RWPE1 (cell line): Measurements from ENCODE around the gene CFAP61.

Experiments
- CTCF ChIA-PET: fragments of 350-600 bp; sonication (Branson Sonifier 250); formaldehyde crosslinking; extraction: SDS; loops from one replicate; lab custom pipeline; 2021; lab: Yijun Ruan, JAX
- POLR2A ChIA-PET: fragments of 400-600 bp; formaldehyde crosslinking; extraction: SDS; loops from one replicate; lab custom pipeline; 2020; ENCODE audit warnings: antibody characterized with exemption; ENCODE audit not compliant: low non-redundant PET; lab: Yijun Ruan, JAX
- DNase-seq: peaks from one replicate; pipeline ENCODE4 v3.0.0; 2012; ENCODE audit warnings: low spot score
- H3K27ac ChIP-seq: fragments of 450-650 bp; 2 replicates; pipeline ENCODE4 v1.5.1; 2017
- CTCF ChIP-seq: fragments of 450-650 bp; conservative IDR thresholded peaks from 2 replicates; pipeline ENCODE4 v1.5.1; 2017; ENCODE audit warnings: low read depth, mild to moderate bottlenecking

CFAP61 gene

GRCh38 chr20:20130399-20130798 is 78.1 kb downstream of the CFAP61 start:
- no peak for TF ChIP-seq CTCF
- no peak for DNase-seq
- ChIA-PET POLR2A (no interaction called here), CTCF (interaction anchor here (0.6 to 1.4 kb wide), 3 partner anchors 107 to 1441 kb away, joined by 3 to 6 read pairs (median 5); no protein-coding TSS in a partner anchor)
- H3K27ac ChIP-seq: no peak overlapping the region

- TF ChIP-seq CTCF: no peak
- no peak for DNase-seq
- ChIA-PET POLR2A (no interaction called here), CTCF (no interaction called here)
- H3K27ac ChIP-seq: no peak overlapping the region
These were observed 82.7 kb downstream of the CFAP61 start for GRCh38 chr20:20134941-20135575.

GRCh38 chr20:20136313-20136712 is 84.0 kb downstream of the CFAP61 start:
- H3K27ac ChIP-seq: no peak overlapping the region
- TF ChIP-seq CTCF: no peak
- no peak for DNase-seq
- CTCF ChIA-PET: no interaction called here
- POLR2A ChIA-PET: no interaction called here

- no peak overlapping the region for H3K27ac ChIP-seq
- TF ChIP-seq CTCF: no peak
- DNase-seq: no peak
- POLR2A ChIA-PET: no interaction called here
- CTCF ChIA-PET: no interaction called here
These were observed 85.5 kb downstream of the CFAP61 start for GRCh38 chr20:20137851-20138250.

- TF ChIP-seq CTCF: no peak
- ChIA-PET CTCF (interaction anchor here (0.6 kb wide), 1 partner anchor 1194 kb away, joined by 3 read pairs; no protein-coding TSS in a partner anchor), POLR2A (no interaction called here)
- no peak for DNase-seq
- H3K27ac ChIP-seq: no peak overlapping the region
These were observed 86.2 kb downstream of the CFAP61 start for GRCh38 chr20:20138301-20139064.

- POLR2A ChIA-PET: no interaction called here
- H3K27ac ChIP-seq: no peak overlapping the region
- no peak for TF ChIP-seq CTCF
These were observed 87.1 kb downstream of the CFAP61 start for GRCh38 chr20:20139403-20139802.

More at GRCh38 chr20:20139403-20139802, 87.1 kb downstream of the CFAP61 start:
- DNase-seq: no peak
- CTCF ChIA-PET: no interaction called here
